ENCODE data around the gene KCNV2. TPM values are rescaled to one million over a fixed set of nuclear protein-coding genes. Genes with fewer than 3 reads are reported as not detected.

KCNV2 gene
- total and polyA plus RNA-seq, 5 donors from 2014 or later, result not detected

DNA sequence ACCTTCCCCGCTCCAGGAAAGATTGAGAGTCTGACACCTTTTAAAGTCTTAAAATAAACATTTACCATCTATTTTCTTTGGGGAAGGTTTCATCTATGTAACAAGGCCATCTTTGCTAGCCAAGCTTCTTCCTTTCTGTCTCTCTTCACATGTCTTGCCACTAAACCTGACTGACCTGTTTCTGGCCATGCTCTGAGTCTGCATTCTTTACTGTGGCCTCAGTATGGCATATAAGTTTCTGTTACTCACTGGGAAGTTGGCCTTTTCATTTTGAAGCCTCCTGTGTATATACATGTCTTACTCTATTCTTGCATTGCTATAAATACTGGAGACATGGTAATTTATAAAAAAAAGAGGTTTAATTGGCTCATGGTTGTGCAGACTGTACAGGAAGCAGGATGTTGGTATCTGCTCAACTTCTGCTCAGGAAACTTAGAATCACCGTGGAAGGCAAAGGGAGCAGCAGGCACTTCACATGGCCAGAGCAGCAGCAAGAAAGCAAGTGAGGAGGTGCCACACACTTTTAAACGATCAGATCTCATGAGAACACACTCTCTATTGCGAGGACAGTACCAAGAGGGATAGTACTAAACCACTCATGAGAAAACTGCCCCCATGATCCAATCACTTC lies 48.1 kb downstream of the KCNV2 start:
- Histone ChIP-seq H3K27me3 (ENCODE audit: control insufficient read depth, insufficient read depth, low read length) (no peaks in the 10 kb centered on the region), H3K4me1 (ENCODE audit: control insufficient read depth, insufficient read depth, low read length, poor library complexity, severe bottlenecking) (peaks cover 15% of the 10 kb centered on the region), H3K36me3 (ENCODE audit: control insufficient read depth, insufficient read depth, low read length) (peaks cover 11% of the 10 kb centered on the region), H3K9me3 (ENCODE audit: control insufficient read depth in 2 of 2, low read length in 2 of 2) (no peaks in the 10 kb centered on the region), H3K4me3 (ENCODE audit: low read depth, low read length) (no peak overlapping the region), H3K27ac (ENCODE audit: insufficient read depth, low read length, poor library complexity, severe bottlenecking) (peak overlapping the region; percentile 15)
- peaks cover 50% of the 10 kb centered on the region for H3K36me3 Mint-ChIP-seq
- H3K4me1 Mint-ChIP-seq, result peaks cover 15 to 25% (median 19%) of the 10 kb centered on the region in 4 donors
- H3K9me3 Mint-ChIP-seq, result peaks cover 0 to 2% (median 0%) of the 10 kb centered on the region in 7 donors
- peak in 1 of 3 donors; percentile 24 for DNase-seq
- peak overlapping the region; percentile 64 to 89 (median 83) for H3K27ac Mint-ChIP-seq
- no peak for ATAC-seq (ENCODE audit: low read depth in 2 of 2)
- no peak overlapping the region for H3K4me3 Mint-ChIP-seq
- no peaks in the 10 kb centered on the region for H3K27me3 Mint-ChIP-seq

GRCh38 chr9:2767800-2768677 lies 50.7 kb downstream of the KCNV2 start:
- peaks cover 0 to 2% (median under 1%) of the 10 kb centered on the region in 7 donors for H3K9me3 Mint-ChIP-seq
- peak overlapping the region in 1 of 3 donors; percentile 13 for H3K27ac Mint-ChIP-seq
- no peak overlapping the region for H3K4me3 Mint-ChIP-seq
- no peaks in the 10 kb centered on the region for H3K27me3 ChIP-seq (ENCODE audit: control insufficient read depth, insufficient read depth, low read length)
- ATAC-seq (ENCODE audit: low read depth in 2 of 2) (no peak), DNase-seq (no peak)
- peaks cover 15% of the 10 kb centered on the region for H3K4me1 ChIP-seq (ENCODE audit: control insufficient read depth, insufficient read depth, low read length, poor library complexity, severe bottlenecking)
- H3K27me3 Mint-ChIP-seq, result no peaks in the 10 kb centered on the region
- H3K4me3 ChIP-seq (ENCODE audit: low read depth, low read length), result no peak overlapping the region
- peaks cover 48% of the 10 kb centered on the region for H3K36me3 Mint-ChIP-seq
- no peak overlapping the region for H3K27ac ChIP-seq (ENCODE audit: insufficient read depth, low read length, poor library complexity, severe bottlenecking)
- H3K4me1 Mint-ChIP-seq, result peaks cover 15 to 25% (median 19%) of the 10 kb centered on the region in 4 donors
- H3K9me3 ChIP-seq (ENCODE audit: control insufficient read depth in 2 of 2, low read length in 2 of 2), result peaks cover 0 to 2% of the 10 kb centered on the region in 2 experiments
- peaks cover 25% of the 10 kb centered on the region for H3K36me3 ChIP-seq (ENCODE audit: control insufficient read depth, insufficient read depth, low read length)

- no peak overlapping the region for H3K27ac ChIP-seq (ENCODE audit: insufficient read depth, low read length, poor library complexity, severe bottlenecking)
- DNase-seq (no peak), ATAC-seq (ENCODE audit: low read depth in 2 of 2) (no peak)
- Mint-ChIP-seq H3K4me1 (peaks cover 0 to 5% (median under 1%) of the 10 kb centered on the region in 4 donors), H3K36me3 (peaks cover 65% of the 10 kb centered on the region), H3K9me3 (peaks cover 0 to 27% (median 15%) of the 10 kb centered on the region in 7 donors), H3K4me3 (no peak overlapping the region), H3K27ac (peak overlapping the region in 1 of 3 donors; percentile 16), H3K27me3 (no peaks in the 10 kb centered on the region)
- peaks cover 53% of the 10 kb centered on the region for H3K36me3 ChIP-seq (ENCODE audit: control insufficient read depth, insufficient read depth, low read length)
- no peaks in the 10 kb centered on the region for H3K4me1 ChIP-seq (ENCODE audit: control insufficient read depth, insufficient read depth, low read length, poor library complexity, severe bottlenecking)
- no peaks in the 10 kb centered on the region for H3K27me3 ChIP-seq (ENCODE audit: control insufficient read depth, insufficient read depth, low read length)
- no peak overlapping the region for H3K4me3 ChIP-seq (ENCODE audit: low read depth, low read length)
- peaks cover 13 to 25% of the 10 kb centered on the region in 2 experiments for H3K9me3 ChIP-seq (ENCODE audit: control insufficient read depth in 2 of 2, low read length in 2 of 2)
Measured at GRCh38 chr9:2771087-2771486, 53.8 kb downstream of the KCNV2 start.

- ATAC-seq (ENCODE audit: low read depth in 2 of 2), result no peak
- Mint-ChIP-seq H3K36me3 (peaks cover 71% of the 10 kb centered on the region), H3K4me1 (peaks cover 0 to 5% (median 0%) of the 10 kb centered on the region in 4 donors), H3K27ac (no peak overlapping the region), H3K27me3 (no peaks in the 10 kb centered on the region), H3K4me3 (no peak overlapping the region), H3K9me3 (peaks cover 0 to 33% (median 15%) of the 10 kb centered on the region in 7 donors)
- Histone ChIP-seq H3K9me3 (ENCODE audit: control insufficient read depth in 2 of 2, low read length in 2 of 2) (peaks cover 13 to 27% of the 10 kb centered on the region in 2 experiments), H3K36me3 (ENCODE audit: control insufficient read depth, insufficient read depth, low read length) (peaks cover 59% of the 10 kb centered on the region), H3K4me1 (ENCODE audit: control insufficient read depth, insufficient read depth, low read length, poor library complexity, severe bottlenecking) (no peaks in the 10 kb centered on the region), H3K27ac (ENCODE audit: insufficient read depth, low read length, poor library complexity, severe bottlenecking) (no peak overlapping the region), H3K27me3 (ENCODE audit: control insufficient read depth, insufficient read depth, low read length) (no peaks in the 10 kb centered on the region), H3K4me3 (ENCODE audit: low read depth, low read length) (no peak overlapping the region)
- no peak for DNase-seq
Measured at GRCh38 chr9:2771661-2772060, 54.4 kb downstream of the KCNV2 start.

- H3K27me3 ChIP-seq (ENCODE audit: control insufficient read depth, insufficient read depth, low read length), result no peaks in the 10 kb centered on the region
- no peak for ATAC-seq (ENCODE audit: low read depth in 2 of 2)
- H3K36me3 ChIP-seq (ENCODE audit: control insufficient read depth, insufficient read depth, low read length), result peaks cover 76% of the 10 kb centered on the region
- H3K4me1 ChIP-seq (ENCODE audit: control insufficient read depth, insufficient read depth, low read length, poor library complexity, severe bottlenecking), result no peaks in the 10 kb centered on the region
- no peak overlapping the region for H3K4me3 ChIP-seq (ENCODE audit: low read depth, low read length)
- no peak for DNase-seq
- H3K27ac Mint-ChIP-seq, result no peak overlapping the region
- no peaks in the 10 kb centered on the region for H3K27me3 Mint-ChIP-seq
- H3K4me1 Mint-ChIP-seq, result peaks cover 0 to 5% (median 0%) of the 10 kb centered on the region in 4 donors
- H3K36me3 Mint-ChIP-seq, result peaks cover 79% of the 10 kb centered on the region
- peaks cover 13 to 27% of the 10 kb centered on the region in 2 experiments for H3K9me3 ChIP-seq (ENCODE audit: control insufficient read depth in 2 of 2, low read length in 2 of 2)
- H3K4me3 Mint-ChIP-seq, result no peak overlapping the region
- H3K9me3 Mint-ChIP-seq, result peaks cover 4 to 51% (median 15%) of the 10 kb centered on the region in 7 donors
- H3K27ac ChIP-seq (ENCODE audit: insufficient read depth, low read length, poor library complexity, severe bottlenecking), result no peak overlapping the region
Measured at GRCh38 chr9:2777454-2777853, 60.1 kb downstream of the KCNV2 start.

- Mint-ChIP-seq H3K36me3 (peaks cover 82% of the 10 kb centered on the region), H3K9me3 (peaks cover 0 to 43% (median 9%) of the 10 kb centered on the region in 7 donors)
- no peak for DNase-seq
Measured at GRCh38 chr9:2778816-2779215, 61.5 kb downstream of the KCNV2 start.

More at GRCh38 chr9:2778816-2779215, 61.5 kb downstream of the KCNV2 start:
- Histone ChIP-seq H3K27me3 (ENCODE audit: control insufficient read depth, insufficient read depth, low read length) (no peaks in the 10 kb centered on the region), H3K4me3 (ENCODE audit: low read depth, low read length) (no peak overlapping the region), H3K36me3 (ENCODE audit: control insufficient read depth, insufficient read depth, low read length) (peaks cover 68% of the 10 kb centered on the region), H3K4me1 (ENCODE audit: control insufficient read depth, insufficient read depth, low read length, poor library complexity, severe bottlenecking) (no peaks in the 10 kb centered on the region), H3K27ac (ENCODE audit: insufficient read depth, low read length, poor library complexity, severe bottlenecking) (no peak overlapping the region), H3K9me3 (ENCODE audit: control insufficient read depth in 2 of 2, low read length in 2 of 2) (peaks cover 7 to 20% of the 10 kb centered on the region in 2 experiments)
- H3K27ac Mint-ChIP-seq, result no peak overlapping the region
- H3K4me1 Mint-ChIP-seq, result peaks cover 0 to 5% (median 0%) of the 10 kb centered on the region in 4 donors
- H3K4me3 Mint-ChIP-seq, result no peak overlapping the region
- ATAC-seq (ENCODE audit: low read depth in 2 of 2), result no peak
- no peaks in the 10 kb centered on the region for H3K27me3 Mint-ChIP-seq

All from CD4-positive, CD25-positive, alpha-beta regulatory T cell (primary cell).